GM21825 (cell line): Measurements from ENCODE around the gene LRRTM4.

Experiments used
- ATAC-seq: cut with Tn5 transposase; IDR thresholded peaks from one replicate; pipeline ENCODE4 v1.9.1; 2021; ENCODE audit warnings: mild to moderate bottlenecking, moderate library complexity; ENCODE audit not compliant: unreplicated experiment

LRRTM4 gene

GRCh38 chr2:77521931-77522470 lies at the start of gene LRRTM4:
Gene LRRTM4 (minus strand): TSS chr2:77522376.
- no peak for ATAC-seq

GRCh38 chr2:77571545-77571944 lies 49.4 kb upstream of the LRRTM4 start:
- ATAC-seq = no peak

- no peak for ATAC-seq
Measured at GRCh38 chr2:77567723-77568122, 45.5 kb upstream of the LRRTM4 start.

- ATAC-seq = no peak
Measured at GRCh38 chr2:77566582-77566981, 44.4 kb upstream of the LRRTM4 start.

GRCh38 chr2:77566131-77566530 lies 44.0 kb upstream of the LRRTM4 start:
- ATAC-seq = no peak

GRCh38 chr2:77552956-77553355 lies 30.8 kb upstream of the LRRTM4 start:
- ATAC-seq = no peak

GRCh38 chr2:77538031-77538430 lies 15.9 kb upstream of the LRRTM4 start:
- no peak for ATAC-seq

- no peak for ATAC-seq
Measured at GRCh38 chr2:77522888-77523287, 712 bp upstream of the LRRTM4 start.

GRCh38 chr2:77521548-77521891 lies 656 bp downstream of the LRRTM4 start:
- ATAC-seq = no peak

- ATAC-seq = no peak
Measured at GRCh38 chr2:77520641-77521547, 1.3 kb downstream of the LRRTM4 start.

- no peak for ATAC-seq
Measured at GRCh38 chr2:77519888-77520506, 2.2 kb downstream of the LRRTM4 start.

GRCh38 chr2:77519164-77519887 lies 2.9 kb downstream of the LRRTM4 start:
- no peak for ATAC-seq

GRCh38 chr2:77518311-77518710 lies 3.9 kb downstream of the LRRTM4 start:
- no peak for ATAC-seq

- ATAC-seq = no peak
Measured at GRCh38 chr2:77513191-77513590, 9.0 kb downstream of the LRRTM4 start.

GRCh38 chr2:77512507-77512906 lies 9.7 kb downstream of the LRRTM4 start:
- no peak for ATAC-seq

- ATAC-seq = no peak
Measured at GRCh38 chr2:77508511-77508910, 13.7 kb downstream of the LRRTM4 start.

GRCh38 chr2:77507657-77508056 lies 14.5 kb downstream of the LRRTM4 start:
- ATAC-seq = no peak

GRCh38 chr2:77488141-77488540 lies 34.0 kb downstream of the LRRTM4 start:
- no peak for ATAC-seq

GRCh38 chr2:77487074-77487803 lies 34.9 kb downstream of the LRRTM4 start:
- ATAC-seq = no peak

GRCh38 chr2:77484026-77484425 lies 38.1 kb downstream of the LRRTM4 start:
- ATAC-seq = no peak

- no peak for ATAC-seq
Measured at GRCh38 chr2:77479895-77480294, 42.3 kb downstream of the LRRTM4 start.
